ENCODE measurements around the gene LRRC17.

DNA sequence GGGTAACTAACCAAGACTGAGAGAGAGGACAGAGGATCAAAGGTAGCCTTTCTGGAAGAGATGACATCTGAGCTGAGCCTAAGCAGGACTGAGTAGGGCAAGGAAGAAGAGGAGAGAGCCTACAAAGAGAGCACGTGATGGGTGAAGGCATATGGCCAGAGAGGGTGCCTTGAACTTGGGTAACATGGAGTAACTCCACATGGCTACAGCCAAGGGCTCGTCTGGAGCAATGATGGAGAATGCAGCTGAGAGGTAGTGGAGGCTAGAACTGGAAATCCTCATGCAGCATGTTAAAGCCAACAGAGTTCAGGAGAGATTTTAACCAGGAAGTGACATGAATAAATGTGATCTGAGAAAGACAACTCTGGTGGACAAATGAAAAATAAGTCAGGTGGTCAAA lies 77.8 kb downstream of the LRRC17 start:
- TF ChIP-seq, protein P1, sequence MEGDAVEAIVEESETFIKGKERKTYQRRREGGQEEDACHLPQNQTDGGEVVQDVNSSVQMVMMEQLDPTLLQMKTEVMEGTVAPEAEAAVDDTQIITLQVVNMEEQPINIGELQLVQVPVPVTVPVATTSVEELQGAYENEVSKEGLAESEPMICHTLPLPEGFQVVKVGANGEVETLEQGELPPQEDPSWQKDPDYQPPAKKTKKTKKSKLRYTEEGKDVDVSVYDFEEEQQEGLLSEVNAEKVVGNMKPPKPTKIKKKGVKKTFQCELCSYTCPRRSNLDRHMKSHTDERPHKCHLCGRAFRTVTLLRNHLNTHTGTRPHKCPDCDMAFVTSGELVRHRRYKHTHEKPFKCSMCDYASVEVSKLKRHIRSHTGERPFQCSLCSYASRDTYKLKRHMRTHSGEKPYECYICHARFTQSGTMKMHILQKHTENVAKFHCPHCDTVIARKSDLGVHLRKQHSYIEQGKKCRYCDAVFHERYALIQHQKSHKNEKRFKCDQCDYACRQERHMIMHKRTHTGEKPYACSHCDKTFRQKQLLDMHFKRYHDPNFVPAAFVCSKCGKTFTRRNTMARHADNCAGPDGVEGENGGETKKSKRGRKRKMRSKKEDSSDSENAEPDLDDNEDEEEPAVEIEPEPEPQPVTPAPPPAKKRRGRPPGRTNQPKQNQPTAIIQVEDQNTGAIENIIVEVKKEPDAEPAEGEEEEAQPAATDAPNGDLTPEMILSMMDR (IDR thresholded peaks at IDR 0.05): no peak
- TF ChIP-seq POLR2A (IDR thresholded peaks at IDR 0.05): no peak

All from adrenal gland (tissue), 5 donors.